BLaER1 (cell line): ENCODE results near the gene PCYOX1L.

Experiments used
- H3K27ac ChIP-seq: shearing (Covaris generic); formaldehyde crosslinking; 2 replicates; pipeline ENCODE4 v1.8.1; 2022
- H3K27me3 ChIP-seq: shearing (Covaris generic); formaldehyde crosslinking; 2 replicates; pipeline ENCODE4 v1.8.1; 2022
- H3K36me3 ChIP-seq: shearing (Covaris generic); formaldehyde crosslinking; 2 replicates; pipeline ENCODE4 v1.8.1; 2022
- H3K4me1 ChIP-seq: shearing (Covaris generic); formaldehyde crosslinking; 2 replicates; pipeline ENCODE4 v1.8.1; 2022
- H3K4me2 ChIP-seq: shearing (Covaris generic); formaldehyde crosslinking; 2 replicates; pipeline ENCODE4 v1.8.1; 2022
- H3K4me3 ChIP-seq: shearing (Covaris generic); formaldehyde crosslinking; 2 replicates; pipeline ENCODE4 v1.8.1; 2022
- H3K9ac ChIP-seq: shearing (Covaris generic); formaldehyde crosslinking; 2 replicates; pipeline ENCODE4 v1.8.1; 2022
- H3K9me3 ChIP-seq: shearing (Covaris generic); formaldehyde crosslinking; 2 replicates; pipeline ENCODE4 v1.8.1; 2022
- H4K20me1 ChIP-seq: shearing (Covaris generic); formaldehyde crosslinking; 2 replicates; pipeline ENCODE4 v1.8.1; 2022
- Cebpa-rat ChIP-seq: shearing (Covaris generic); IDR thresholded peaks from 2 replicates; pipeline ENCODE4 v1.8.1; 2022

Gene PCYOX1L

GRCh38 chr5:149372932-149373331 lies 15.1 kb downstream of the PCYOX1L start:
- no peaks in the 10 kb centered on the region for H3K9me3 ChIP-seq
- H4K20me1 ChIP-seq: no peaks in the 10 kb centered on the region
- peaks cover 15% of the 10 kb centered on the region for H3K4me1 ChIP-seq
- H3K27me3 ChIP-seq: no peaks in the 10 kb centered on the region
- H3K36me3 ChIP-seq: peaks cover 13% of the 10 kb centered on the region
- H3K4me3 ChIP-seq: no peak overlapping the region
- peak overlapping the region; percentile 44; the same call in 1 of the 2 replicates for H3K4me2 ChIP-seq
- TF ChIP-seq Cebpa-rat: no peak
- no peak overlapping the region for H3K27ac ChIP-seq
- H3K9ac ChIP-seq: no peak overlapping the region

- H4K20me1 ChIP-seq: no peaks in the 10 kb centered on the region
- H3K9me3 ChIP-seq: no peaks in the 10 kb centered on the region
- TF ChIP-seq Cebpa-rat: no peak
- H3K4me1 ChIP-seq: peaks cover 15% of the 10 kb centered on the region
- no peak overlapping the region for H3K27ac ChIP-seq
- no peaks in the 10 kb centered on the region for H3K27me3 ChIP-seq
- H3K9ac ChIP-seq: no peak overlapping the region
- H3K4me2 ChIP-seq: no peak overlapping the region
- no peak overlapping the region for H3K4me3 ChIP-seq
- H3K36me3 ChIP-seq: 0 out of 2 replicates have a peak, but pooled peaks cover under 1% of the 10 kb centered on the region
Measured at GRCh38 chr5:149374303-149374702, 16.5 kb downstream of the PCYOX1L start.

DNA sequence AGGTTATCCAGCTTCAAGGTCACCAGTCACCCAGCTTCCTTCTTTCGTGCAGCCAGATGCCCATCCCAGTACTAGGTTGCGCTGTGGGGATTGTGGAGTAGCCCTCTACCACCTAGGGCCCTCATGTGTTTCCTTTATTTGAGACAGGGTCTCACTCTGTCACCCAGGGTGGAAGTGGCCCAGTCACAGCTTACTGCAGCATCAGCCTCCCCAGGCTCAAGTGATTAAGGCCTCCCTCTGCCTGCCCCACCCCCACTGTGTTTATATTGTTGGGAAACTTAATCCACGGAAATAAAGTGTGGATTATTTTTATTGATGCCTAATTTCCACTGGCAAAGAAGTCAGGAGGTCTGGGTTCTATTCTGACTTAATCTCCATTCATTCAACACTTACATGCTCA lies 17.0 kb downstream of the PCYOX1L start:
- Histone ChIP-seq H3K4me2 (no peak overlapping the region), H3K27me3 (no peaks in the 10 kb centered on the region), H3K27ac (no peak overlapping the region), H3K4me1 (peaks cover 15% of the 10 kb centered on the region), H3K4me3 (no peak overlapping the region), H3K36me3 (no peaks in the 10 kb centered on the region), H3K9ac (no peak overlapping the region), H3K9me3 (no peaks in the 10 kb centered on the region), H4K20me1 (no peaks in the 10 kb centered on the region)
- no peak for TF ChIP-seq Cebpa-rat

DNA sequence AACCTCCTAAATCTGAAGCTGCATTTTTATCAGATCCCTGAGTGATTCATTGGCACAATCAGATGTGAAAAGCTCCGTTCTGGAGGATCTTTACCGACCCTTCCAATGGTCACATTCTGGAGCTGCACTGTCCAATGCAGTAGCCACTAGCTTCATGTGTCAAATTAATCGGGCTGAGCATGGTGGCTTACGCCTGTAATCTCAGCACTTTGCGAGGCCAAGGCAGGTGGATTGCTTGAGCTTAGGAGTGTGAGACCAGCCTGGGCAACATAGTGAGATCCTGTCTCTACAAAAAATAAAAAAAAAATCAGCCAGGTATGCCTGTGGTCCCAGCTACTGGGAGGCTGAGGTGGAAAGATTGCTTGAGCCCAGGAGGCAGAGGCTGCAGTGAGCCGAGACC lies 17.6 kb downstream of the PCYOX1L start:
- H3K9me3 ChIP-seq: no peaks in the 10 kb centered on the region
- H3K36me3 ChIP-seq: no peaks in the 10 kb centered on the region
- H3K27ac ChIP-seq: no peak overlapping the region
- no peak overlapping the region for H3K9ac ChIP-seq
- H3K27me3 ChIP-seq: no peaks in the 10 kb centered on the region
- no peaks in the 10 kb centered on the region for H4K20me1 ChIP-seq
- no peak overlapping the region for H3K4me3 ChIP-seq
- H3K4me1 ChIP-seq: peaks cover 15% of the 10 kb centered on the region
- no peak for TF ChIP-seq Cebpa-rat
- no peak overlapping the region for H3K4me2 ChIP-seq

DNA sequence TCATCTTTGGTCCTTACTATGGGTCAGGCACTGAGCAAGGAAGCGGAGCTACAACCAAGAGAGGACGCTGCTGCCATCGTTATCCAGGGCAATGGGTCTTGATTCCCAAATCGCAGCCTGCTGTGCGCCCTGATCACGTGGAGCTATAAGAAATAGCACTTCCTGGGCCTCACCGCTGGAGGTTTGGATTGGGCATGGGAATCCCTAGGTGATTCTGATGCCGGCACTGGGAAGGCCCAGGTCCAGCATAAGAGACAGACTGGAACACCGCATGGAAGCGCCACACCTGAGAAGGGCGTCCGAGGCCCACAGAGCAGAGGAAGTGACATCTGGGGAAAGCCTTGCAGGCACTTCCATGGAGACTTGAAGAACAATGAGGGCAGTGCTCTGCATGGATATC lies 18.3 kb downstream of the PCYOX1L start:
- Histone ChIP-seq H3K9me3 (no peaks in the 10 kb centered on the region), H3K36me3 (no peaks in the 10 kb centered on the region), H3K27ac (no peak overlapping the region), H3K4me2 (no peak overlapping the region), H3K4me3 (no peak overlapping the region), H4K20me1 (no peaks in the 10 kb centered on the region), H3K27me3 (no peaks in the 10 kb centered on the region), H3K9ac (no peak overlapping the region), H3K4me1 (peaks cover 15% of the 10 kb centered on the region)
- no peak for TF ChIP-seq Cebpa-rat

DNA sequence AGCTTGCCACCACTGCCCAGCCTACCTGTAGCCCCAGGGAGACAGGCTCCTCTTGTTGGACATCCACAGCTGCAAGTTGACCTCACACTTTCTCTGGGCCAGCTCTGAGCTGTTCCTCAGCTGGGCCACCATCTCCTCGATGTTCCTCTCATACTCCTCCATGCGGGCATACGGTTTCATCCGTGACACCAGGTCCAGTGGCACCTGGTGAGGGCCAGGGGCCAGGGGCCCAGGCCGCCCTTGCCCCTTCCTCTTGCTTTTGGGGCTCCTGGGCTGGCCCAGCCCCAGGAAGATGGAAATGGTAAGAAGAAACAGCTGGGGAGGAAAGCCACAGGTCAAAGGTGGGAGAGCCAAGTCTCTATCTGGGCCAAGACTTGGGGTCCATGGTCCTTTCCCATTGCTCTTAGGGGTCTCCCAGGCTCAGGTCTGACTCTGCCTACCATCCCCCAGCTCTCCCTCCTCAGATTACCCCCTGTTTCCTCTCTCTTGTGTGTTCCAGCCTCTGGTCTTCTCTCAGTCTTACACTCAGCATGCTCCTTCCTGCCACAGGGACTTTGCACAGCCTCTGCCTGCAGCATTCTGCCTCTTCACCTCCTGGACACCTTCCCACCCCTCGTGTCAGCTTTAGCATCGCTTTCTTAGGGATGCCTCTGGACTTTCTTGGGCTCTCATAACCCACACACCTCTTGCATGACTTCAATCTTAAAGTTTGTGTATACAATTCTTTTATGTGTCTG lies 19.0 kb downstream of the PCYOX1L start:
- H3K4me1 ChIP-seq: peaks cover 11% of the 10 kb centered on the region
- H3K9ac ChIP-seq: no peak overlapping the region
- TF ChIP-seq Cebpa-rat: no peak
- H3K27ac ChIP-seq: no peak overlapping the region
- H3K4me2 ChIP-seq: no peak overlapping the region
- no peaks in the 10 kb centered on the region for H4K20me1 ChIP-seq
- no peaks in the 10 kb centered on the region for H3K36me3 ChIP-seq
- no peak overlapping the region for H3K4me3 ChIP-seq
- H3K27me3 ChIP-seq: no peaks in the 10 kb centered on the region
- H3K9me3 ChIP-seq: no peaks in the 10 kb centered on the region

GRCh38 chr5:149378241-149378820 lies 20.5 kb downstream of the PCYOX1L start:
- no peaks in the 10 kb centered on the region for H3K4me1 ChIP-seq
- H3K27ac ChIP-seq: no peak overlapping the region
- H3K9me3 ChIP-seq: no peaks in the 10 kb centered on the region
- no peak for TF ChIP-seq Cebpa-rat
- H3K36me3 ChIP-seq: no peaks in the 10 kb centered on the region
- H3K4me3 ChIP-seq: no peak overlapping the region
- no peak overlapping the region for H3K4me2 ChIP-seq
- H4K20me1 ChIP-seq: no peaks in the 10 kb centered on the region
- no peak overlapping the region for H3K9ac ChIP-seq
- no peaks in the 10 kb centered on the region for H3K27me3 ChIP-seq

GRCh38 chr5:149379177-149379761 lies 21.4 kb downstream of the PCYOX1L start, which contains the start of gene IL17B:
TSS of gene IL17B (minus strand) at chr5:149379292. CDS start at chr5:149379225, 67 bp downstream.
- Histone ChIP-seq H3K4me3 (no peak within 1 kb of the TSS), H3K36me3 (no peaks in the 10 kb centered on the region), H3K9ac (no peak within 1 kb of the TSS), H3K27ac (no peak within 1 kb of the TSS), H3K9me3 (no peaks in the 10 kb centered on the region), H4K20me1 (no peaks in the 10 kb centered on the region), H3K4me2 (no peak within 1 kb of the TSS), H3K27me3 (no peaks in the 10 kb centered on the region), H3K4me1 (no peaks in the 10 kb centered on the region)
- TF ChIP-seq Cebpa-rat: no peak

GRCh38 chr5:149379818-149380374 lies 22.1 kb downstream of the PCYOX1L start:
- TF ChIP-seq Cebpa-rat: no peak

More at GRCh38 chr5:149379818-149380374, 22.1 kb downstream of the PCYOX1L start:
- Histone ChIP-seq H3K36me3 (no peaks in the 10 kb centered on the region), H3K9ac (no peak overlapping the region), H3K27me3 (no peaks in the 10 kb centered on the region), H3K9me3 (no peaks in the 10 kb centered on the region), H3K4me2 (no peak overlapping the region), H3K4me3 (no peak overlapping the region), H3K27ac (no peak overlapping the region), H4K20me1 (no peaks in the 10 kb centered on the region), H3K4me1 (no peaks in the 10 kb centered on the region)
